ENCODE measurements around the gene VWCE. TPM values are rescaled to one million over a fixed set of nuclear protein-coding genes. Genes with fewer than 3 reads are reported as not detected.
A peak's percentile ranks its signal among the peaks of the same experiment; 100 is the strongest.

VWCE gene
- total and polyA plus RNA-seq, 9 of the 15 experiments (the other 6 are each of a cell fraction or from before 2014, with no cell fraction given) = 0.06 to 1.6 (median 0.63) TPM; not detected in 1

DNA sequence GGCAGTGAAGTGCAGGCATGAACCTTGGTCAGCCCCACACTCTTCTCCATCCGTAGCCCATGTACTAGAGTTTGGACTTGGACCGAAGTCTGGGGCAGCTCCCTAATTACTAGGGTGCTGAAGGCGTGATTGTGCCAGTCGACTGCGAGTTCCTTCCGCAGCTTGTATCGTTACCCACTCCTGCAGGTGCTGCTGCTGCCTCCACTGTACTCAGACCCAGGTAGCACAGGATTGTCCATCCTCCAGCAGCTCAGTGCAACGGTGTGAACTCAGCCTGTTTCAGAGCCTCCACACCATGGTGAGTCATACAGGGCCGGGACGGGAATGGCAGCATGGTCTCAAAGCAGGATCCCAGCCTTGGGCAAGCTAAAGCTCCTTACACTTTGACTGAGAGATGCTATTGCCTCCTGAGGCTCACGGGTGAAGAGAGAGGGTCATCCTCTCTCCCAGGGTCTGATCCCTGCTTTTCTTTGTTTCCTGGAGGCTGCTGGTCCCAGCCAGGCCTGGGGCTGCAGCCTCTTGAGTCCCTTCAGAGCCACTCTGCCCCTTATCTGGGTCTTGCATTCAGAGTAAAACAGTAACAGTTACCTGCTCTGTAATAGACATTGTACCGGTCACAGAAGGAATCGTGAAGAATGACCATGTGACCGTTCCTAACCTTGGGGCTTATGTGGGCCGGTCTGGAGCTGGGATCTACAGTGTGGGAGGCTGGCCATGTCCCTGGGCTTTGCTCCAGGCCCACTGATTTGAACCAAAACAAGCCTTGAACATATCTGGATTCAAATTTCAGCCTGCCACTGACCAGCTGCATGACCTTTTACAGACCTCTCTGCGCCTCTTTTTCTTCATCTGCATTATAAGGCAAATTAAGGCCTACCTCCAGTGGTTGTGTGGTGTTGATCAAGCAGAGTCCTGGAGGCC is 39.6 kb upstream of the VWCE start (continued):
- no peak for TF ChIP-seq STAT6 (CRISPR knock-in tag; IDR thresholded peaks at IDR 0.05)
- no peak for TF ChIP-seq NR2C2 (CRISPR knock-in tag; IDR thresholded peaks at IDR 0.05)
- 0 out of 2 replicates have a peak, but pooled peaks have one; percentile 15 for TF ChIP-seq NR2C2 (tag; IDR thresholded peaks at IDR 0.05)
- TF ChIP-seq HES1 (IDR thresholded peaks at IDR 0.05; ENCODE audit: low read depth) = no peak
- no peak for TF ChIP-seq ZNF57 (CRISPR knock-in tag; IDR thresholded peaks at IDR 0.05)
